IMR-90 (cell line): ENCODE data around the gene OSBPL8. TPM values are rescaled to one million over a fixed set of nuclear protein-coding genes. Genes with fewer than 3 reads are reported as not detected.

Experiments
- ATAC-seq: fragments of 200-7000 bp; cut with Tn5 transposase; 2 replicates; pipeline ENCODE4 v1.9.1; 2020; ENCODE audit warnings: low read depth, mild to moderate bottlenecking, moderate library complexity
- BruUV-seq: library from RNA; stranded (reverse); fragments of 400-500 nt; replicated peaks from 2 replicates; lab custom pipeline; 2021; lab: Mats Ljungman, UMichigan
- CTCF ChIA-PET: fragments of 300-600 bp; formaldehyde crosslinking; extraction: SDS; loops from one replicate; lab custom pipeline; 2021; ENCODE audit warnings: antibody characterized with exemption; lab: Yijun Ruan, JAX
- POLR2A ChIA-PET: fragments of 300-600 bp; sonication (Branson Sonifier 250); formaldehyde crosslinking; loops from one replicate; lab custom pipeline; 2022; ENCODE audit warnings: antibody characterized with exemption; ENCODE audit not compliant: unreplicated experiment; lab: Charles Lee
- DNase-seq: peaks from one replicate; pipeline ENCODE4 v3.0.0; 2013
- H2AFZ ChIP-seq: replicated peaks from 2 replicates; pipeline ENCODE3; 2013; ENCODE audit warnings: low read length, mild to moderate bottlenecking; ENCODE audit not compliant: poor library complexity
- H2AK5ac ChIP-seq: 2 replicates; pipeline ENCODE4 v1.6.1; 2013; ENCODE audit warnings: low read depth, low read length, inconsistent platforms
- H2AK9ac ChIP-seq: replicated peaks from 2 replicates; pipeline ENCODE3; 2013; ENCODE audit warnings: mild to moderate bottlenecking, low read depth, low read length, moderate library complexity; ENCODE audit not compliant: poor library complexity
- H2BK120ac ChIP-seq: 2 replicates; pipeline ENCODE4 v1.6.1; 2013; ENCODE audit warnings: low read depth, low read length, inconsistent platforms
- H2BK15ac ChIP-seq: 3 replicates; pipeline ENCODE4 v1.6.1; 2013; ENCODE audit warnings: low read depth, low read length, inconsistent platforms
- H2BK20ac ChIP-seq: 2 replicates; pipeline ENCODE4 v1.6.1; 2013; ENCODE audit warnings: low read depth, mild to moderate bottlenecking, inconsistent platforms, low read length, moderate library complexity
- H2BK5ac ChIP-seq: 2 replicates; pipeline ENCODE4 v1.6.1; 2013; ENCODE audit warnings: mild to moderate bottlenecking, low read depth, low read length, inconsistent platforms; ENCODE audit not compliant: poor library complexity, severe bottlenecking
- H3K14ac ChIP-seq: replicated peaks from 2 replicates; pipeline ENCODE4 v1.6.1; 2013; ENCODE audit warnings: low read depth, low read length, inconsistent platforms
- H3K18ac ChIP-seq: 2 replicates; pipeline ENCODE4 v1.6.1; 2013; ENCODE audit warnings: low read depth, low read length, control low read depth
- H3K23ac ChIP-seq: 2 replicates; pipeline ENCODE4 v1.6.1; 2013; ENCODE audit warnings: low read depth, low read length, inconsistent platforms
- H3K27ac ChIP-seq: 2 replicates; pipeline ENCODE4 v1.5.1; 2013; ENCODE audit warnings: mild to moderate bottlenecking, control low read depth, low read length; ENCODE audit not compliant: insufficient read depth
- H3K27me3 ChIP-seq: 2 replicates; pipeline ENCODE4 v1.6.1; 2013; ENCODE audit warnings: low read length; ENCODE audit not compliant: control insufficient read depth, insufficient read depth
- H3K36me3 ChIP-seq: 2 replicates; pipeline ENCODE4 v1.6.1; 2013; ENCODE audit warnings: low read length, mixed read lengths; ENCODE audit not compliant: control insufficient read depth, insufficient read depth
- H3K4ac ChIP-seq: 2 replicates; pipeline ENCODE4 v1.6.1; 2013; ENCODE audit warnings: low read depth, low read length, inconsistent platforms
- H3K4me1 ChIP-seq: 2 replicates; pipeline ENCODE4 v1.6.1; 2013; ENCODE audit warnings: low read length, mixed read lengths; ENCODE audit not compliant: control insufficient read depth, insufficient read depth
- H3K4me2 ChIP-seq: 2 replicates; pipeline ENCODE4 v1.6.1; 2013; ENCODE audit warnings: low read depth, mild to moderate bottlenecking, control low read depth, low read length, moderate library complexity
- H3K4me3 ChIP-seq: 2 replicates; pipeline ENCODE4 v1.5.1; 2013; ENCODE audit warnings: low read depth, mild to moderate bottlenecking, control low read depth, low read length, moderate library complexity; ENCODE audit not compliant: insufficient read depth
- H3K56ac ChIP-seq: 2 replicates; pipeline ENCODE4 v1.6.1; 2013; ENCODE audit warnings: low read length, inconsistent platforms; ENCODE audit not compliant: insufficient read depth; ENCODE audit errors: extremely low read depth
- H3K79me1 ChIP-seq, 2 experiments: 2 replicates each; pipeline ENCODE4 v1.6.1; 2013; ENCODE audit warnings: low read length in 2 of 2, inconsistent platforms in 1 of 2, low read depth in 1 of 2
- H3K9ac ChIP-seq: 2 replicates; pipeline ENCODE4 v1.6.1; 2013; ENCODE audit warnings: low read depth, low read length, control low read depth
- H3K9me1 ChIP-seq: 2 replicates; pipeline ENCODE4 v1.6.1; 2013; ENCODE audit warnings: low read length, inconsistent platforms; ENCODE audit not compliant: insufficient read depth
- H3K9me3 ChIP-seq: 2 replicates; pipeline ENCODE4 v1.6.1; 2013; ENCODE audit warnings: low read length; ENCODE audit not compliant: control insufficient read depth, insufficient read depth
- H4K20me1 ChIP-seq: 2 replicates; pipeline ENCODE4 v1.6.1; 2013; ENCODE audit warnings: low read length, inconsistent platforms; ENCODE audit not compliant: insufficient read depth
- H4K5ac ChIP-seq: 2 replicates; pipeline ENCODE4 v1.6.1; 2013; ENCODE audit warnings: mild to moderate bottlenecking, low read depth, low read length, control low read depth
- H4K8ac ChIP-seq, 2 experiments: 2 replicates each; pipeline ENCODE4 v1.6.1; 2013; ENCODE audit warnings: low read depth in 2 of 2, low read length in 2 of 2, control low read depth in 1 of 2, inconsistent platforms in 1 of 2
- H4K91ac ChIP-seq: 2 replicates; pipeline ENCODE4 v1.6.1; 2013; ENCODE audit warnings: low read depth, low read length, inconsistent platforms; ENCODE audit not compliant: insufficient read depth
- BHLHE40 ChIP-seq: fragments of 150-350 bp; IDR thresholded peaks from 2 replicates; pipeline ENCODE4 v1.6.1; 2016; ENCODE audit warnings: mild to moderate bottlenecking, low read depth, low read length
- CEBPB ChIP-seq: IDR thresholded peaks from 2 replicates; pipeline ENCODE4 v1.6.1; 2012; ENCODE audit warnings: low read depth, low read length, improper control_type of control experiment
- CTCF ChIP-seq: conservative IDR thresholded peaks from 2 replicates; pipeline ENCODE4 v1.5.1; 2012; ENCODE audit warnings: mild to moderate bottlenecking, low read depth, low read length, improper control_type of control experiment
- FOS ChIP-seq: fragments of 150-350 bp; IDR thresholded peaks from 2 replicates; pipeline ENCODE4 v1.6.1; 2016; ENCODE audit warnings: low read depth, low read length
- MAFK ChIP-seq: IDR thresholded peaks from 2 replicates; pipeline ENCODE4 v1.6.1; 2012; ENCODE audit warnings: low read depth, low read length, improper control_type of control experiment
- MAZ ChIP-seq: IDR thresholded peaks from 2 replicates; pipeline ENCODE4 v1.6.1; 2012; ENCODE audit warnings: low read depth, mild to moderate bottlenecking, low read length, improper control_type of control experiment, moderate library complexity, borderline replicate concordance
- MXI1 ChIP-seq: IDR thresholded peaks from 2 replicates; pipeline ENCODE4 v1.6.1; 2012; ENCODE audit warnings: low read depth, mild to moderate bottlenecking, low read length, moderate library complexity, borderline replicate concordance
- NFE2L2 ChIP-seq: fragments of 150-350 bp; IDR thresholded peaks from 2 replicates; pipeline ENCODE4 v1.6.1; 2016; ENCODE audit warnings: low read depth, mild to moderate bottlenecking, low read length
- RAD21 ChIP-seq: IDR thresholded peaks from 2 replicates; pipeline ENCODE4 v1.6.1; 2012; ENCODE audit warnings: low read length, improper control_type of control experiment
- RCOR1 ChIP-seq: IDR thresholded peaks from 2 replicates; pipeline ENCODE4 v1.6.1; 2012; ENCODE audit warnings: mild to moderate bottlenecking, low read length, improper control_type of control experiment; ENCODE audit not compliant: insufficient replicate concordance
- RFX5 ChIP-seq: IDR thresholded peaks from 2 replicates; pipeline ENCODE4 v1.8.0; 2012; ENCODE audit warnings: low read depth, mild to moderate bottlenecking, low read length, moderate library complexity
- USF2 ChIP-seq: fragments of 150-350 bp; IDR thresholded peaks from 2 replicates; pipeline ENCODE4 v1.6.1; 2017; ENCODE audit warnings: mild to moderate bottlenecking, antibody characterized with exemption, low read length, low read depth
- WGBS, 2 experiments: methylation state at CpG; one replicate each; pipeline versions ENCODE4 v1.1.5 to v1.1.7; 2013; ENCODE audit warnings: missing lambda C conversion rate in 2 of 2; ENCODE audit not compliant: insufficient read length in 1 of 2; ENCODE audit errors: extremely low coverage in 2 of 2; 5-methylcytosine and 5-hydroxymethylcytosine counted together
- dilution Hi-C: fragments of 300-500 bp; cut with HindIII; formaldehyde crosslinking; loops from one replicate; pipeline ENCODE4 v1.14.3; 2018; ENCODE audit warnings: low sequenced_read_pairs; ENCODE audit not compliant: unreplicated experiment
- in situ Hi-C: fragments of 300-500 bp; cut with MboI; formaldehyde crosslinking; loops from 3 replicates; pipeline ENCODE4 v1.14.3; 2019; ENCODE audit warnings: low sequenced_read_pairs, inconsistent platforms, mixed read lengths
- intact Hi-C: fragments of 100-400 bp; cut with micrococcal nuclease; formaldehyde crosslinking; loops from 2 replicates; pipeline ENCODE4 v1.10.0; 2022
- polyA plus RNA-seq, 3 experiments: library from polyadenylated mRNA; depleted of rRNA; stranded (reverse); fragments of >200 nt; gene quantifications; 2 replicates each; pipeline ENCODE4 v1.2.3, GENCODE V29; 2012; ENCODE audit warnings: low replicate concordance in 1 of 3
- total RNA-seq: library from RNA; depleted of rRNA; stranded (reverse); fragments of >200 nt; gene quantifications from 2 replicates; pipeline ENCODE4 v1.2.3, GENCODE V29; 2012

Gene OSBPL8
- total and polyA plus RNA-seq, 2 of the 4 experiments (the other 2 are of a cell fraction): 17.8 to 24.2 TPM

GRCh38 chr12:76551482-76551888 lies 8.1 kb downstream of the OSBPL8 start:
- no peak overlapping the region for H3K4me3 ChIP-seq
- no peak overlapping the region for H3K56ac ChIP-seq
- no peak for ATAC-seq
- CTCF ChIA-PET: no interaction called here
- no peak overlapping the region for H2BK15ac ChIP-seq
- H3K9me1 ChIP-seq: peaks cover 2% of the 10 kb centered on the region; the same call in 1 of the 2 replicates
- H3K27me3 ChIP-seq: no peaks in the 10 kb centered on the region
- H3K9ac ChIP-seq: no peak overlapping the region
- no peak overlapping the region for H3K14ac ChIP-seq
- no peak overlapping the region for H3K4me2 ChIP-seq
- H3K4ac ChIP-seq: no peak overlapping the region
- WGBS, 2 experiments: no CpG with 5 or more reads among the region's 5 CpGs
- H3K18ac ChIP-seq: no peak overlapping the region
- dilution Hi-C loops: no loop called here
- no peak overlapping the region for H2AK5ac ChIP-seq
- peaks cover 18 to 66% of the 10 kb centered on the region in 2 experiments for H3K79me1 ChIP-seq
- POLR2A ChIA-PET: no interaction called here
- no peak overlapping the region for H2BK20ac ChIP-seq
- intact Hi-C loops: loop anchor here (10.0 kb wide), 1 partner anchor 157 kb away; no protein-coding TSS in a partner anchor
- H3K23ac ChIP-seq: no peak overlapping the region
- H3K36me3 ChIP-seq: no peaks in the 10 kb centered on the region
- no peak for TF ChIP-seq RCOR1
- TF ChIP-seq FOS: no peak
- no peak for TF ChIP-seq USF2
- TF ChIP-seq CTCF: no peak
- no peak for TF ChIP-seq MAFK
- TF ChIP-seq CEBPB: no peak
- no peak for TF ChIP-seq RFX5
- TF ChIP-seq MAZ: no peak
- TF ChIP-seq RAD21: no peak
- no peak for TF ChIP-seq NFE2L2
- no peak for TF ChIP-seq MXI1
- TF ChIP-seq BHLHE40: no peak
- H4K8ac ChIP-seq: no peak overlapping the region
- H2AFZ ChIP-seq: no peak overlapping the region
- DNase-seq: no peak
- H3K4me1 ChIP-seq: peaks cover 3% of the 10 kb centered on the region; the same call in 1 of the 2 replicates
- H3K27ac ChIP-seq: no peak overlapping the region
- in situ Hi-C loops: no loop called here
- no peak overlapping the region for H2BK5ac ChIP-seq
- no TSS peak for BruUV-seq
- no peaks in the 10 kb centered on the region for H3K9me3 ChIP-seq
- H2AK9ac ChIP-seq: no peak overlapping the region
- no peak overlapping the region for H4K91ac ChIP-seq
- H4K20me1 ChIP-seq: peaks cover 19% of the 10 kb centered on the region; the same call in 1 of the 2 replicates
- H4K5ac ChIP-seq: no peak overlapping the region
- no peak overlapping the region for H2BK120ac ChIP-seq
